ENCODE data around the gene CD244.

- TF ChIP-seq POLR2A (IDR thresholded peaks at IDR 0.05) = no peak
- TF ChIP-seq POLR2AphosphoS5 (IDR thresholded peaks at IDR 0.05) = no peak
- TF ChIP-seq CTCF (IDR thresholded peaks at IDR 0.05) = no peak
Measured at GRCh38 chr1:160850541-160850940, 12.1 kb downstream of the CD244 start.

All from stomach (tissue), 4 donors.